ENCODE data around the gene ZMYND10.
"Not testable (repeated sequence)": the region's sequence is repeated elsewhere in the genome, so short reads cannot be mapped to it uniquely, and the experiment has no call there.

Gene ZMYND10

DNA sequence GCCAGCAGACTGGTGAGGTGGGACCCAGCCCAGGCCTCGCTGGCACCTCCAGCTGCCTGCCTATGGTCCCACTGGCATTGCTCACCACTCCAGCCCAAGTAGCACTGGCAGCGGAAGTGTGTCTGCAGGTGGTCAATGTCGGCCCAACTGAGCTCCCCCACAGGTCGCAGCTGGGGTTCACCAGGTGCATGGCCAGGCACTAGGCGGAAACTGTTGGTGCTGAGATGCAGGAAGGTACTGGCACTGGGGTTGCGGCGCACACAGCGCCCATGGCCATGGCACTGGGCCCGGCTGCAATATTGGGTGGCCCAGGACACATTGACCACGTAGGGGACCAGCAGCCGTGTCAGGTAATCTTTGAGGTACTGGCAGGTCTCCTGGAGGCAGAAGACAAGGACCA lies 27.4 kb downstream of the ZMYND10 start:
- TF ChIP-seq, protein P1, sequence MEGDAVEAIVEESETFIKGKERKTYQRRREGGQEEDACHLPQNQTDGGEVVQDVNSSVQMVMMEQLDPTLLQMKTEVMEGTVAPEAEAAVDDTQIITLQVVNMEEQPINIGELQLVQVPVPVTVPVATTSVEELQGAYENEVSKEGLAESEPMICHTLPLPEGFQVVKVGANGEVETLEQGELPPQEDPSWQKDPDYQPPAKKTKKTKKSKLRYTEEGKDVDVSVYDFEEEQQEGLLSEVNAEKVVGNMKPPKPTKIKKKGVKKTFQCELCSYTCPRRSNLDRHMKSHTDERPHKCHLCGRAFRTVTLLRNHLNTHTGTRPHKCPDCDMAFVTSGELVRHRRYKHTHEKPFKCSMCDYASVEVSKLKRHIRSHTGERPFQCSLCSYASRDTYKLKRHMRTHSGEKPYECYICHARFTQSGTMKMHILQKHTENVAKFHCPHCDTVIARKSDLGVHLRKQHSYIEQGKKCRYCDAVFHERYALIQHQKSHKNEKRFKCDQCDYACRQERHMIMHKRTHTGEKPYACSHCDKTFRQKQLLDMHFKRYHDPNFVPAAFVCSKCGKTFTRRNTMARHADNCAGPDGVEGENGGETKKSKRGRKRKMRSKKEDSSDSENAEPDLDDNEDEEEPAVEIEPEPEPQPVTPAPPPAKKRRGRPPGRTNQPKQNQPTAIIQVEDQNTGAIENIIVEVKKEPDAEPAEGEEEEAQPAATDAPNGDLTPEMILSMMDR (IDR thresholded peaks at IDR 0.05): no peak
- no peaks in the 10 kb centered on the region for H3K27me3 ChIP-seq (ENCODE audit: control insufficient read depth, insufficient read depth, low read length)
- H3K4me3 ChIP-seq (ENCODE audit: low read depth, low read length): no peak overlapping the region
- H3K4me1 ChIP-seq: peaks cover 33% of the 10 kb centered on the region
- H3K9me3 ChIP-seq (ENCODE audit: control insufficient read depth, low read length): no peaks in the 10 kb centered on the region
- H3K4me2 ChIP-seq (ENCODE audit: low read length): no peak overlapping the region
- H3K27ac ChIP-seq: no peak overlapping the region
- H2AFZ ChIP-seq: no peak overlapping the region
- H3K79me2 ChIP-seq: peaks cover 7% of the 10 kb centered on the region
- no peak overlapping the region for H3K9ac ChIP-seq
- H3K36me3 ChIP-seq (ENCODE audit: control insufficient read depth, insufficient read depth, low read length): no peaks in the 10 kb centered on the region

DNA sequence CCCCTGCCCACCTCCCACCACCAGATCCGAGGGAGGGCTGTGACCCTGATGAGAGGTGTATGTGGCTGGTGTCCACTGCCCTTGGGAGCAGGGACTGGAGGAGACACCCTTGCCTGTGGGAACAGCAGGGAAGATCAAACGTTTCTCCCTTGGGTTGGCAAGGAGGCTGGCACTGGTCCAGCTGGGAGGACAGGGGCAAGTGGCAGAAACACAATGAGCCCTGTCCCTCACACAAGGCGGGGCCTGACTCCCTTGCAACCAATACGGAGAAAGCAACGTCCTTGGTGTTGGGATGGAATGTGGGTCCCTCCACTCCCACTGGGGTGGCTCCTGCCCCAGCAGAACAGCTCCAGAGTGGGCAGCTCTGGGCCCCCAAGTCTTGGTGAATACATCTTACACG lies 28.2 kb downstream of the ZMYND10 start:
- H3K79me2 ChIP-seq: peaks cover 7% of the 10 kb centered on the region
- no peaks in the 10 kb centered on the region for H3K9me3 ChIP-seq (ENCODE audit: control insufficient read depth, low read length)
- no peak overlapping the region for H3K4me2 ChIP-seq (ENCODE audit: low read length)
- H3K36me3 ChIP-seq (ENCODE audit: control insufficient read depth, insufficient read depth, low read length): no peaks in the 10 kb centered on the region
- H2AFZ ChIP-seq: no peak overlapping the region
- H3K4me1 ChIP-seq: peaks cover 33% of the 10 kb centered on the region
- H3K27ac ChIP-seq: peak overlapping the region; percentile 51
- TF ChIP-seq, protein P1 (IDR thresholded peaks at IDR 0.05): no peak
- H3K9ac ChIP-seq: no peak overlapping the region
- no peaks in the 10 kb centered on the region for H3K27me3 ChIP-seq (ENCODE audit: control insufficient read depth, insufficient read depth, low read length)
- no peak overlapping the region for H3K4me3 ChIP-seq (ENCODE audit: low read depth, low read length)

DNA sequence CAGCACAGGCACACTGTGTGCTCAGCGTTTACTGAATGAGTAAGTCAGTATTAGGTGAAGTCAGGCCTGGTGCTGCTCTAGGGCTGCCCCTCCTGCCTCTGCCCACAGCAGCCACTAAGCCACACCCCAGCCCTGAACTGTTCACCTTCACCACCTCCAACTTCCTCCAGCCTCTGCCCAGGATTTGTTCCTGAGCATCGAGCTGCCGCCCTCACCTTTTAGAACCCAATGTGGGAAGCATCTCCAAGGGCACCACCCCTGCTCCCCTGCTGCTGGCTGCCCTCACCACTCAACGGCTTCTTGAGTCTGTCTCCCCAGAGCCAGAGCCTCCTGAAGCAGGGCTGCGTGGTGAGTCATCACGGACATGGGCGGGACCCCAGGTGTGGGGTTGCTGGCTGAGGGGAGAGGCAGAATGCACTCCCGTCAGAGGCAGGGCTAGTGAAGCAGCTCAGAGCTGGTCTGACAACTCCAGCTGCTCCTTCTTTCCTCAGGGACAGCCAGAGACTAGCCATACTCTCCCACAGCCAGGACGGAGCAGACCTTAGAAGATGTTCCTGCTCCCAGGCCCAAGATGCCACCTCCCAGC lies 28.8 kb downstream of the ZMYND10 start:
- no peak overlapping the region for H3K4me2 ChIP-seq (ENCODE audit: low read length)
- TF ChIP-seq, protein P1 (IDR thresholded peaks at IDR 0.05): no peak
- peaks cover 28% of the 10 kb centered on the region for H3K4me1 ChIP-seq
- no peak overlapping the region for H3K9ac ChIP-seq
- H3K9me3 ChIP-seq (ENCODE audit: control insufficient read depth, low read length): no peaks in the 10 kb centered on the region
- H3K27ac ChIP-seq: peak overlapping the region; percentile 51
- H3K36me3 ChIP-seq (ENCODE audit: control insufficient read depth, insufficient read depth, low read length): no peaks in the 10 kb centered on the region
- H3K4me3 ChIP-seq (ENCODE audit: low read depth, low read length): no peak overlapping the region
- H2AFZ ChIP-seq: no peak overlapping the region
- H3K79me2 ChIP-seq: peaks cover 7% of the 10 kb centered on the region
- no peaks in the 10 kb centered on the region for H3K27me3 ChIP-seq (ENCODE audit: control insufficient read depth, insufficient read depth, low read length)

DNA sequence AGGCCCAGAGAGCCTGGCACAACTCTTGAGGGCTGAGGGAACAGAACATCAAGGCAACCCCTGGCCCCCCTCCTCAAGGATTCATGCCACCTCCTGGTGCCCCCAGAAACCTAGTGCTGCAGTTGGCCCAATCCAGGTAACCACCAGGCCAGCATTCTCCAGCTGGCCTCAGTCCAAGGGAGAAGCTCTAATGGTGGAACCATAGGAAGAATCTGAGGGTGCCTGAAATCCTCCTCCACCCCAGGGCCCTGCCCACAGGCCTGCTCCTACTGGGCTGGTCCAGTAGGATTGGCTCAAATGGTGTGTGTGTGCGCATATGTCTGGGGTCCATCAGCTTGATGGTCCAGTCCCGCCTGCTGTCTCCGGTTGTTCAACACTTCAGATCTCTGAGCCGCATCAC lies 30.7 kb downstream of the ZMYND10 start:
- peaks cover 7% of the 10 kb centered on the region for H3K79me2 ChIP-seq
- H3K9me3 ChIP-seq (ENCODE audit: control insufficient read depth, low read length): no peaks in the 10 kb centered on the region
- H3K36me3 ChIP-seq (ENCODE audit: control insufficient read depth, insufficient read depth, low read length): no peaks in the 10 kb centered on the region
- H3K4me3 ChIP-seq (ENCODE audit: low read depth, low read length): no peak overlapping the region
- H3K9ac ChIP-seq: no peak overlapping the region
- TF ChIP-seq, protein P1 (IDR thresholded peaks at IDR 0.05): no peak
- H2AFZ ChIP-seq: no peak overlapping the region
- no peaks in the 10 kb centered on the region for H3K27me3 ChIP-seq (ENCODE audit: control insufficient read depth, insufficient read depth, low read length)
- peaks cover 22% of the 10 kb centered on the region for H3K4me1 ChIP-seq
- H3K4me2 ChIP-seq (ENCODE audit: low read length): no peak overlapping the region
- no peak overlapping the region for H3K27ac ChIP-seq

DNA sequence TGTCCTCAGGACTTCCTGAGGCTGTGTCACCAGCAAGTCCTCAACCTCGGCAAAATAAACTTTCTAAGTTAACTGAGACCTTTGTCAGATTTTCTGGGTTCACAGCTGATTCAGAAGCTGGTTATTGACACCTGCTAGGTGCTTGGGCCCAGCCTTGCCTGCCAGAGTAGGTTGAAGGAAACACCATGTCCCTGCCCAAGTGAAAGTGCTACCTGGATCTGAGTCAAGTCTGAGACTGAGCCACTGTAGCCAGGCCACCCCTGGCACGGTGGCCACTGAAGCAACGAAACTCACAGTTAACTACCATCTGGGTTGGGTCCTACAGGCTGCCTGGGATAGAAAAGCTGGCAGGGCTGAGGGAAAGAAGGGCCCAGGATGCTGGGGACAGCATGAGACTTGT lies 31.2 kb downstream of the ZMYND10 start:
- TF ChIP-seq, protein P1 (IDR thresholded peaks at IDR 0.05): no peak
- Histone ChIP-seq H3K9ac (no peak overlapping the region), H3K4me3 (ENCODE audit: low read depth, low read length) (no peak overlapping the region), H3K27ac (peak overlapping the region; percentile 37), H3K79me2 (peaks cover 6% of the 10 kb centered on the region), H3K36me3 (ENCODE audit: control insufficient read depth, insufficient read depth, low read length) (no peaks in the 10 kb centered on the region), H2AFZ (no peak overlapping the region), H3K9me3 (ENCODE audit: control insufficient read depth, low read length) (no peaks in the 10 kb centered on the region), H3K27me3 (ENCODE audit: control insufficient read depth, insufficient read depth, low read length) (no peaks in the 10 kb centered on the region), H3K4me2 (ENCODE audit: low read length) (no peak overlapping the region), H3K4me1 (peaks cover 20% of the 10 kb centered on the region)

DNA sequence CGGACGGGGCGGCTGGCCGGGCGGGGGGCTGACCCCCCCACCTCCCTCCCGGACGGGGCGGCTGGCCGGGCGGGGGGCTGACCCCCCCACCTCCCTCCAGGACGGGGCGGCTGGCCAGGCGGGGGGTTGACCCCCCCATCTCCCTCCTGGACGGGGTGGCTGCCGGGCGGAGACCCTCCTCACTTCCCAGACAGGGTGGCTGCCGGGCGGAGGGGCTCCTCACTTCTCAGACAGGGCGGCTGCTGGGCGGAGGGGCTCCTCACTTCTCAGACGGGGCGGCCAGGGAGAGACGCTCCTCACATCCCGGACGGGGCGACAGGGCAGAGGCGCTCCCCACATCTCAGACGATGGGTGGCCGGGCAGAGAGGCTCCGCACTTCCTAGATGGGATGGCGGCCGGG lies 33.5 kb downstream of the ZMYND10 start:
- H3K4me1 ChIP-seq: peaks cover 14% of the 10 kb centered on the region
- not testable (repeated sequence) for H3K27me3 ChIP-seq (ENCODE audit: control insufficient read depth, insufficient read depth, low read length); H3K9me3 ChIP-seq (ENCODE audit: control insufficient read depth, low read length); H3K9ac ChIP-seq; H2AFZ ChIP-seq; H3K4me3 ChIP-seq (ENCODE audit: low read depth, low read length); H3K4me2 ChIP-seq (ENCODE audit: low read length); H3K27ac ChIP-seq; H3K36me3 ChIP-seq (ENCODE audit: control insufficient read depth, insufficient read depth, low read length); H3K79me2 ChIP-seq
